HepG2 (cell line): ENCODE data around the gene AGT. TPM values are rescaled to one million over a fixed set of nuclear protein-coding genes. Genes with fewer than 3 reads are reported as not detected.

Experiments
- ATAC-seq: fragments of 200-7000 bp; cut with Tn5 transposase; 3 replicates; pipeline ENCODE4 v1.9.1; 2020; ENCODE audit warnings: mild to moderate bottlenecking, moderate library complexity
- BruUV-seq: library from RNA; stranded (reverse); fragments of 400-500 nt; replicated peaks from 2 replicates; lab custom pipeline; 2021; lab: Mats Ljungman, UMichigan
- CTCF ChIA-PET: fragments of 300-600 bp; formaldehyde crosslinking; extraction: SDS; loops from one replicate; lab custom pipeline; 2021; ENCODE audit warnings: low total read pairs, inconsistent platforms, low intra/inter-chr PET ratio; lab: Yijun Ruan, JAX
- POLR2A ChIA-PET: fragments of 350-600 bp; sonication (Branson Sonifier 250); formaldehyde crosslinking; loops from one replicate; lab custom pipeline; 2020; ENCODE audit warnings: antibody characterized with exemption, inconsistent platforms; lab: Yijun Ruan, JAX
- DNase-seq: peaks from one replicate; pipeline ENCODE4 v3.0.0-alpha.2; 2015; ENCODE audit warnings: low spot score
- FAIRE-seq: peaks from 3 replicates; lab custom pipeline; 2011; peaks lifted over from hg19 to GRCh38; lab: Jason Lieb, UNC
- H2AFZ ChIP-seq: one replicate; pipeline ENCODE4 v1.6.1; 2011; ENCODE audit warnings: low read length, inconsistent platforms
- H3K27ac ChIP-seq: fragments of 300-600 bp; 3 replicates; pipeline ENCODE4 v1.8.0; 2011; ENCODE audit warnings: mixed run types, mild to moderate bottlenecking, mixed read lengths, low read length, inconsistent platforms; ENCODE audit not compliant: insufficient read depth; ENCODE audit errors: extremely low read length
- H3K27me3 ChIP-seq, 2 experiments: fragments of 200-600 bp in 1 of 2; 2 replicates in 1 of 2; 3 replicates in 1 of 2; pipeline versions ENCODE4 v1.6.0 to v1.8.0; 2011; ENCODE audit warnings: low read length in 2 of 2, mild to moderate bottlenecking in 2 of 2, moderate library complexity in 2 of 2, inconsistent platforms in 1 of 2; ENCODE audit not compliant: insufficient read depth in 2 of 2, control insufficient read depth in 1 of 2
- H3K36me3 ChIP-seq, 2 experiments: fragments of 200-600 bp in 1 of 2; replicated peaks in 1 of 2; 2 replicates in 1 of 2; 3 replicates in 1 of 2; pipeline versions ENCODE4 v1.5.1 to v1.8.0; 2011; ENCODE audit warnings: low read length in 2 of 2, inconsistent platforms in 1 of 2; ENCODE audit not compliant: insufficient read depth in 2 of 2, control insufficient read depth in 1 of 2
- H3K4me1 ChIP-seq: 2 replicates; pipeline ENCODE4 v1.5.1; 2012; ENCODE audit warnings: low read length, inconsistent platforms; ENCODE audit not compliant: insufficient read depth
- H3K4me2 ChIP-seq: 2 replicates; pipeline ENCODE4 v1.6.0; 2011; ENCODE audit warnings: low read depth, low read length, inconsistent platforms
- H3K4me3 ChIP-seq, 3 experiments: fragments of 200-600 bp in 1 of 3; sonication (generic), shearing (Covaris generic) in 1 of 3; replicated peaks in 1 of 3; 2 replicates each; pipeline ENCODE4 v1.5.1; 2011 to 2016; ENCODE audit warnings: low read length in 3 of 3, inconsistent platforms in 2 of 3, low read depth in 2 of 3, mild to moderate bottlenecking in 2 of 3, control low read depth in 1 of 3, mixed read lengths in 1 of 3; ENCODE audit not compliant: insufficient read depth in 1 of 3
- H3K79me2 ChIP-seq: one replicate; pipeline ENCODE4 v1.6.1; 2011; ENCODE audit warnings: low read length, inconsistent platforms; ENCODE audit not compliant: insufficient read depth
- H3K9ac ChIP-seq: 2 replicates; pipeline ENCODE4 v1.6.0; 2011; ENCODE audit warnings: mild to moderate bottlenecking, low read depth, low read length, inconsistent platforms; ENCODE audit not compliant: insufficient read depth
- H3K9me3 ChIP-seq: 2 replicates; pipeline ENCODE4 v1.5.1; 2012; ENCODE audit warnings: mild to moderate bottlenecking, low read length
- H4K20me1 ChIP-seq: 2 replicates; pipeline ENCODE4 v1.6.0; 2011; ENCODE audit warnings: inconsistent platforms, mild to moderate bottlenecking, low read length, moderate library complexity; ENCODE audit not compliant: insufficient read depth
- DRAP1 ChIP-seq: IDR thresholded peaks from 2 replicates; pipeline ENCODE4 v1.6.1; 2016; ENCODE audit warnings: missing genetic modification reagents, missing compliant biosample characterization
- FOXP1 ChIP-seq, 2 experiments: fragments of 450-650 bp in 1 of 2; IDR thresholded peaks; 2 replicates each; pipeline ENCODE4 v1.6.1; 2017 to 2018; ENCODE audit warnings: antibody characterized with exemption in 1 of 2
- HNF4G ChIP-seq, 2 experiments: sonication (generic) in 1 of 2; formaldehyde crosslinking in 1 of 2; IDR thresholded peaks; 2 replicates each; pipeline versions ENCODE4 v1.4.0 to v1.6.1; 2011 to 2020; ENCODE audit warnings: borderline replicate concordance in 2 of 2, low read depth in 2 of 2, mild to moderate bottlenecking in 2 of 2, low read length in 1 of 2, missing genetic modification reagents in 1 of 2, moderate library complexity in 1 of 2
- MLLT10 ChIP-seq: sonication (generic); formaldehyde crosslinking; IDR thresholded peaks from 2 replicates; pipeline ENCODE4 v1.4.0; 2020; ENCODE audit warnings: missing genetic modification reagents
- MYPOP ChIP-seq: sonication (generic); formaldehyde crosslinking; IDR thresholded peaks from 2 replicates; pipeline ENCODE4 v1.8.1; 2023; ENCODE audit warnings: mild to moderate bottlenecking, moderate library complexity, missing genetic modification reagents
- SALL1 ChIP-seq: sonication (generic); formaldehyde crosslinking; IDR thresholded peaks from 2 replicates; pipeline ENCODE4 v1.8.0; 2022; ENCODE audit warnings: mild to moderate bottlenecking, missing genetic modification reagents
- YY1 ChIP-seq: IDR thresholded peaks from 2 replicates; pipeline ENCODE4 v1.6.1; 2011; ENCODE audit warnings: low read length, low read depth, moderate library complexity, mild to moderate bottlenecking; ENCODE audit not compliant: insufficient read depth, insufficient replicate concordance
- ZFP36L2 ChIP-seq: sonication (generic); formaldehyde crosslinking; IDR thresholded peaks from 2 replicates; pipeline ENCODE4 v1.4.0; 2020; ENCODE audit warnings: missing genetic modification reagents
- ZNF326 ChIP-seq: sonication (generic); formaldehyde crosslinking; IDR thresholded peaks from 2 replicates; pipeline ENCODE4 v1.4.0; 2020; ENCODE audit warnings: missing genetic modification reagents, borderline replicate concordance
- ZNF709 ChIP-seq: sonication (generic); formaldehyde crosslinking; IDR thresholded peaks from 2 replicates; pipeline ENCODE4 v1.5.0; 2020; ENCODE audit warnings: mild to moderate bottlenecking, missing genetic modification reagents
- WGBS: methylation state at CpG from one replicate; pipeline ENCODE4 v1.1.6; 2017; ENCODE audit warnings: low lambda C conversion rate; 5-methylcytosine and 5-hydroxymethylcytosine counted together
- in situ Hi-C: cut with HindIII; loops from 2 replicates; pipeline ENCODE4 v1.10.0; 2017; ENCODE audit warnings: low pct_unique_long_range_greater_than_20kb; ENCODE audit not compliant: extremely low pct_ligation_motif_present
- intact Hi-C: fragments of 100-400 bp; cut with micrococcal nuclease; formaldehyde crosslinking; loops from one replicate; pipeline ENCODE4 v1.10.0; 2022; ENCODE audit not compliant: unreplicated experiment
- polyA plus RNA-seq, 8 experiments: library from polyadenylated mRNA; depleted of rRNA in 3 of 8; stranded (reverse) in 7 of 8; unstranded in 1 of 8; fragments of >200 nt; fragmentation: Illumina TruSeq in 4 of 8; extraction: Trizol in 4 of 8; gene quantifications; 2 replicates each; pipeline versions ENCODE4 v1.2.1 to v1.2.3, GENCODE V29; 2011 to 2016; ENCODE audit warnings: low read depth in 4 of 8, missing spikeins in 1 of 8, mixed read lengths in 1 of 8; ENCODE audit not compliant: insufficient read depth in 1 of 8
- total RNA-seq, 5 experiments: library from RNA; depleted of rRNA; stranded (reverse); fragments of >200 nt; fragmentation: Illumina TruSeq; extraction: Trizol; gene quantifications; 2 replicates each; pipeline ENCODE4 v1.2.3, GENCODE V29; 2016; ENCODE audit warnings: low read depth in 1 of 5
- TF ChIP-seq, protein P1 (sequence below): sonication (generic); formaldehyde crosslinking; IDR thresholded peaks from 2 replicates; pipeline ENCODE4 v1.4.0; 2020; ENCODE audit warnings: missing genetic modification reagents

The AGT gene
- total and polyA plus RNA-seq, 2 of the 13 experiments (the other 11 are each of a cell fraction or from before 2014, with no cell fraction given): 892 to 2,071 TPM

DNA sequence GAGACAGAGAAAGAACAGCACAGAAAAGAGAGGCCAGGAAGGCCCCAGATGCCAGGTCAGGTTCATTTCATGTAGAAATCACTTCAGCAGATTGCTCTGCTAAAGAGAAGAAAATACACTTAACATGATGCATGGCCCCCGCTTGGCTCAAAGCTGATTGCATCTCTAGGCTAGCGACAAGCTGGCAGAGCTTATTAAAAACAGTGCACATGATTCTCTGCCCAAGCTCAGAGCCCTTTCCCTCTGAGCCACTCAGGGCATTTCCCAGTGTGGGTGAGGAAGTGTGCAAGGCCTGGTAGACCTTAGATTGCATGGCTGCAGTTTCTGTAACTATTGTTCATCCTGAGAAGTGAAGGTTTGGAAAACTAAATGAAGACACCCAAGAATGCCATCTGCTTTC, 30.0 kb upstream of the AGT start:
- in situ Hi-C loops (no loop called here), intact Hi-C loops (no loop called here)
- H3K9ac ChIP-seq: no peak overlapping the region
- H4K20me1 ChIP-seq: no peaks in the 10 kb centered on the region
- no peaks in the 10 kb centered on the region for H3K27me3 ChIP-seq
- FAIRE-seq (no peak), DNase-seq (no peak), ATAC-seq (peak; percentile 25)
- TF ChIP-seq, protein P1, sequence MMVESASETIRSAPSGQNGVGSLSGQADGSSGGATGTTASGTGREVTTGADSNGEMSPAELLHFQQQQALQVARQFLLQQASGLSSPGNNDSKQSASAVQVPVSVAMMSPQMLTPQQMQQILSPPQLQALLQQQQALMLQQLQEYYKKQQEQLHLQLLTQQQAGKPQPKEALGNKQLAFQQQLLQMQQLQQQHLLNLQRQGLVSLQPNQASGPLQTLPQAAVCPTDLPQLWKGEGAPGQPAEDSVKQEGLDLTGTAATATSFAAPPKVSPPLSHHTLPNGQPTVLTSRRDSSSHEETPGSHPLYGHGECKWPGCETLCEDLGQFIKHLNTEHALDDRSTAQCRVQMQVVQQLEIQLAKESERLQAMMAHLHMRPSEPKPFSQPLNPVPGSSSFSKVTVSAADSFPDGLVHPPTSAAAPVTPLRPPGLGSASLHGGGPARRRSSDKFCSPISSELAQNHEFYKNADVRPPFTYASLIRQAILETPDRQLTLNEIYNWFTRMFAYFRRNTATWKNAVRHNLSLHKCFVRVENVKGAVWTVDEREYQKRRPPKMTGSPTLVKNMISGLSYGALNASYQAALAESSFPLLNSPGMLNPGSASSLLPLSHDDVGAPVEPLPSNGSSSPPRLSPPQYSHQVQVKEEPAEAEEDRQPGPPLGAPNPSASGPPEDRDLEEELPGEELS (CRISPR knock-in tag): 0 out of 2 replicates have a peak, but pooled peaks have one; percentile 4
- TF ChIP-seq ZNF326 (CRISPR knock-in tag) (no peak), DRAP1 (no peak)
- BruUV-seq: no TSS peak
- no peaks in the 10 kb centered on the region for H3K9me3 ChIP-seq
- H3K4me1 ChIP-seq: peaks cover 67% of the 10 kb centered on the region
- no peak overlapping the region for H3K27ac ChIP-seq
- WGBS: 71% methylated on average over 2 of the region's 2 CpGs
- CTCF ChIA-PET: no interaction called here
- peak overlapping the region; percentile 65 for H3K4me2 ChIP-seq
- H3K79me2 ChIP-seq: no peaks in the 10 kb centered on the region
- no peaks in the 10 kb centered on the region for H3K36me3 ChIP-seq
- POLR2A ChIA-PET: interaction anchor here (0.6 to 1.1 kb wide), 4 partner anchors 10 to 109 kb away, joined by 3 to 4 read pairs (median 4); no protein-coding TSS in a partner anchor
- no peak overlapping the region for H2AFZ ChIP-seq
- no peak overlapping the region for H3K4me3 ChIP-seq

DNA sequence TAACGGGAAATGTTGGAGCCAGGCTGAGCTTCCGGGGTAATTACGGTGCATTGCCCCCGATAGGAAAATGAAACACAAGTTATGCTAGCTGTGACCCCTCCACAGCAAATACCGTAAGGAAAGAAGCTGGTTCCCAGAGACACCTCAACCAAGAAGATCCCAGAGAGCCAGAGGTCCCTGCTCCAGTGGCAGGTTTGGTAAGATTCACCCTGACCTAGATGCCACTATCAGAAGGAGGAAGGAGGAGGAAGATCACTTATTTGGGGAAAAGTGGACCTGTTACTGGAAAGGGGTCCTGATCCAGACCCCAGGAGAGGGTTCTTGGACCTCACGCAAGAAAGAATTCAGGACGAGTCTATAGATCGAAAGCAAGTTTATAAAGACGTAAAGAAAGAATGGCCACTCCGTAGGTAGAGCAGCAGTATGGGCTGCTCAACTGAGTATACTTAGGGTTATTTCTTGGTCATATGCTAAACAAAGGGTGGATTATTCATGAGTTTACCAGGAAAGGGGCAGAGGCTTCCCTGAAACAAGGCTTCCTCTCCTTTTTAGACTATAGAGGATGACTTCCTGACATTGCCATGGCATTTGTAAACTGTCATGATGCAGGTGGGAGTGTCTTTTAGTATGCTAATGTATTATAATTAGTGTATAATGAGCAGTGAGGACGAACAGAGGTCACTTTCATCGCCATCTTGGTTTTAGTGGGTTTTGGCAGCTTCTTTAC, 25.8 kb upstream of the AGT start:
- ChIA-PET POLR2A (no interaction called here), CTCF (no interaction called here)
- Histone ChIP-seq H4K20me1 (no peaks in the 10 kb centered on the region), H3K79me2 (no peaks in the 10 kb centered on the region), H3K27me3 (no peaks in the 10 kb centered on the region), H2AFZ (no peak overlapping the region), H3K27ac (no peak overlapping the region), H3K9ac (no peak overlapping the region), H3K4me3 (no peak overlapping the region), H3K36me3 (no peaks in the 10 kb centered on the region), H3K4me1 (peaks cover 47% of the 10 kb centered on the region), H3K9me3 (no peaks in the 10 kb centered on the region), H3K4me2 (no peak overlapping the region)
- DNase-seq (no peak), ATAC-seq (no peak), FAIRE-seq (no peak)
- no TSS peak for BruUV-seq
- in situ Hi-C loops: no loop called here
- 81% methylated on average over 12 of the region's 12 CpGs for WGBS
- intact Hi-C loops: no loop called here
- TF ChIP-seq FOXP1 (IDR thresholded peaks at IDR 0.05): no peak
- no peak for TF ChIP-seq FOXP1 (CRISPR knock-in tag; IDR thresholded peaks at IDR 0.05)
- no peak for TF ChIP-seq YY1
- TF ChIP-seq HNF4G (IDR thresholded peaks at IDR 0.05; ENCODE audit: borderline replicate concordance, low read depth, low read length): no peak
- no peak for TF ChIP-seq HNF4G (CRISPR knock-in tag; IDR thresholded peaks at IDR 0.05; ENCODE audit: borderline replicate concordance, low read depth)
- TF ChIP-seq MLLT10 (CRISPR knock-in tag): no peak
- TF ChIP-seq MYPOP (CRISPR knock-in tag): no peak
- TF ChIP-seq ZFP36L2 (CRISPR knock-in tag): no peak
- TF ChIP-seq ZNF709: no peak
- no peak for TF ChIP-seq SALL1 (CRISPR knock-in tag)
